ENCODE data around the gene ADA.

ADA gene

DNA sequence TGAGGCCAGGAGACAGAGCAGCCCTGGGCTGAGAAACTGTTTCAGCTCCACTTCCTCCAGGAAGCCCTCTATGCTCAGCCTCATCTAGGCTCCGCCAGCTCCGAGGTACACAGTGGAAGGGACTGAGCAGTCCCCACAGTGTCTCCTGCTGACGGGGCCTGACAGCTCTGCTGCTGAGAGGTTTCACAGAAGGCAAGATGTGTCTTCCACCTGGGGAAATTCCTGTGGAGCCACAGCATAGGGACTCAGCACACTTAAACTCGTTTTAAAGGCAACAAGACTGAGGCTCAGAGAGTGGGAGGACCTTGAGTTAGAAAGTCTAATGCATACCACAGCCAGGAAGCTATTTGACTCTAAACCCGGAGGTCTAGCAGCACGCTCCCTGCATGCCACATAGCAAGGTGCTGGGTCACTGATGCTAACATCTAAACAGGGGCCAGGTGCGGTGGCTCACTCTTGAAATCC, 6.8 kb downstream of the ADA start:
- no peak for DNase-seq (ENCODE audit: low read depth)

- DNase-seq (ENCODE audit: low read depth), result no peak
Measured at GRCh38 chr20:44644230-44644617, 7.3 kb downstream of the ADA start.

DNA sequence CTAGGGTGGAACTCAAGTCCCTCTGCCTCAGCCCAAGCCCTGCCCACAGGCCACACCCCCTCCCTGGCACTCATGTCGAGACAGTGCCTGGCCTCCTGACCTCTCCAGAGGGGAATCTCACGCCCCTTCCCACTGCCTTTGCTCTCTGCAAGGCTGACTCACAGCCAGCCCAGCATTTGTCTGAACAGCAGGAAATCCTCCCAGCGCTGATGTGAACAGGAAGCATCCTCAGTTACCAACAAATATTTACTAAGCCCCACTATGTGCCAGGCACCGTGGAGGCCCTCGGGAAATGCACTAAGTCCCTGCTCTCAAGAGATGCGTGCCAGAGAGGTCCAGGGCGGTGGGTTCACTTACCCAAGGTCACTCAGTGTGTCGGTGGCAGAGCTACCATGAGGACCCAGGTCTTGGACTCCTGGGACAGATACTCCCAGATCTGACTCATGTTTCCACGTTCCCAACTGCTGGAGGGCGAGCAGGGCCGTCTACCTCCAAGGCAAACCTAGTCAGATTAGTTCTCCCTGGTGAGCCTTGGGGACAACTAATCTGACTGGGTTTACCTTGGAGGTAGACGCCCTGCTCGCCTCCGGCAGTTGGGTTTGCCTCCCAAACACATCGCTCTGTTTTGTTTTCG, 7.8 kb downstream of the ADA start:
- peak; percentile 68 for DNase-seq (ENCODE audit: low read depth)

DNA sequence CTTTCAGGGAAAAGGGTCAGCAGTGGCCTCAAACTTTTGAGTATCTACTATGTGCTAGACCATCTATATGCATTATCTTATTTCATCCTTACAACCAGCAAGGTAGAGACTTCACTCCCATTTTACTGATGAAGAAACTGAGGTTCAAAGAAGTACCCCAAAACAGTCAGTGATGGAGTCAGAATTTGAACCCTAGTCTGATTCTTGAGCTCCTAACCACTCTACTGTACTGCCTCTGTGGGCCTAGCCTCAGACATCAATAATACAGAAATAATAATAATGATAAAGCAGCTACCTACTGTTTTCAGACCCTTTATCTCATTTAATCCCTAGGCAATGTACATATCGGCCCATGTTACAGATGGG, 8.4 kb downstream of the ADA start:
- no peak for DNase-seq (ENCODE audit: low read depth)

- peak; percentile 68 for DNase-seq (ENCODE audit: low read depth)
Measured at GRCh38 chr20:44642203-44643153, 9.0 kb downstream of the ADA start.

DNA sequence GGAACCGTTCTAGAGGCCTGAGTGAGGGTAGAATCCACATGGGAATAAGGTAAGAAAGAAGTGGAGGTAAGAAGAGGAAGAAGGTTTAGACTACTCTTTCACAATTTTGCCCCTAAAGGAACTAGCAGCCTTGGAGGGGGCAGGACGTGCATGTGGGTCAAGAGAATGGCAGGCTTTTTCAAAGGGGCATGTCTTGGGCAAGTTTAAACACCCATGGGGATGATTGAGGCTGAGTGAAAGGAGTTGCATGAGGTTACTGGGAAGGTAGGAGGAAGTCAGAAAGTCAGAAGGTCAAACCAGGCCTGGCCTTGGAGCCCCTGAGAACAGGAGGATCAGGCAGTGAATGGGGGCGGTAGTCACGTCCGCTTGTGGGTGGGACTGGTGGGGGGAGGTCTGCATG, 10.2 kb downstream of the ADA start:
- no peak for DNase-seq (ENCODE audit: low read depth)

DNA sequence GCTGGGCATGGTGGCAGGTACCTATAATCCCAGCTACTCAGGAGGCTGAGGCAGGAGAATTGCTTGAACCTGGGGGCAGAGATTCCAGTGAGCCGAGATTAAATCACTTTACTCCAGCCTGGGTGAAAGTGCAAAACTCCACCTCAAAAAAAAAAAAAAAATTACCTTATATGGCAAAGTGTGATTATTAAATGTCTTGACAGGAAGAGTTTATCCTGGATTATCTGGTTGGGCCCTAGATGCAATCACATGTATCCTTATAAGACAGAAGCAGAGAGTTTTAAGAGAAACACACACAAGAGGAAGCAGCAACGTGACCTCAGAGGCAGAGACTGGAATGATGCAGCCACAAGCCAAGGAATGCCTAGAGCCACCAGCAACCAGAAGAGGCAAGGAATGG, 11.0 kb downstream of the ADA start:
- no peak for DNase-seq (ENCODE audit: low read depth)

- DNase-seq (ENCODE audit: low read depth), result no peak
Measured at GRCh38 chr20:44637522-44638372, 13.8 kb downstream of the ADA start.

DNA sequence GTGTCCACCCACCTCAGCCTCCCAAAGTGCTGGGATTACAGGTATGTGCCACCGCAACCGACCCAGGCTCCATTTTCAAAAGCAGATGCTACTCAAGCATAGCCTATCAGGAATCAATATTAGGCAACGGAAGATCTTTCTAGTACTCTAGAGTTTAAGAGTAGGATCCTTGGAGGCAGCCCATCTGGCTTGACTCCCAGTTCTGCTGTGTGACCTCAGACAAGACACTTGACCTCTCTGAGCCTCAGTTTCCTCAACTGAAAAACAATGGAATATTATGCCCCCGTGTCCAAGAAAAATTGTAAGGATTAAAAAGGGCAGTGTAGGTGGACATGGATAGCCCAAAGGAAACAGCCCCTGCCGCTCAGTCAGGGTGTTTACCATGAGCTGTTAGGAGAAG, 14.5 kb downstream of the ADA start:
- no peak for DNase-seq (ENCODE audit: low read depth)

DNA sequence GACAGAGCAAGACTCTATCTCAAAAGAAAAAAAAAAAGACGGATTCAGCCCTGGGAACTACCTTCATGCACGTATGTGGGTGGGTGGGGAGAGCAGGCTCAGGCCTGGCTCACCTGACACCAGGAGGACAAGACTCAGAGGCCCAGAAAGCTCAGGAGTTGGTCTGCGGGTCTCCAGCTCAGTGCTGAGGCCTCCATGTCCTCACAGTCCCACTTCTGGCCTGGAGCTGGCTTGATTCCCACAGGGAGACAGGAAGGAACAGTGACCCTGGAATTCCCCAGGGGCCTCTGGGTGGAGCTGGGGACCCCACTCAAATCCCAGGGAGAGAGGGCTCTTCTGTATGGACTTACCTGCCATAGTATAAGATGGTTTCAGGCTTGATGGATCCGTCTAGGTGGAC, 15.6 kb downstream of the ADA start:
- DNase-seq (ENCODE audit: low read depth), result no peak

DNA sequence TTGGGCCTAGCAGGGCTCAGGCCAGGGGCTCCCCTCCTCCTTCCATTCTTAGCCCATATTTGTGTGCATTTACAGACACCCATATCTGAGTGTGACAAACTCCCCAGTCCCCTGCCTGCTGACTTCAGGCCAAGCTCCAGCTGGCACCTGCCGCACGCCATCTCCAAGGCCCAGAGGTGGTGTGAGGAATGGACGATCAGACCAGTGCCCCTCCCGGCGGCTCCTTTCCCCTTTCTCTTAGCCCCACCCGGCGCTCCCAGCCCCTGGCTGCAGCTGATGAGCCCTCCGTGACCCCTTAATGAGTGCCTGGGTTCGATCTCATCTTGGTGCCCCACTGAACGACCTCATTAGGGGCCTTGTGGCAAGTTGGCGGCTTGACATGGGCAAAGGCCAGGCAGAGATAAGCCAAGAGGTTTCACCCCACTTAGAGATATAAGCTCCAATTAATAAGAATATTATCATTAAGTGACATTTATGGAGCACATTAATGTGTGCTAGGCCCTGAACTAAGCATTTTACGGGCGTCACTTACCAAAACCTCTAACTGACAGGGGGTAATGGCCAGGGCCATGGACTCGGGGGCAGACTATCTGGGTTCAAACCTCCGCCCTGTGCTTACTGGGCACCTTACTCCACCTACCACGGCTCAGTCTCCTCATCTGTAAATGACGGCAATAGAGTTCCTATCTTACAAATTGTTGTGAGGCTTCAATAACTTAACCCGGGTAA, 17.5 kb downstream of the ADA start:
- DNase-seq (ENCODE audit: low read depth), result no peak

GRCh38 chr20:44633187-44633810, 18.2 kb downstream of the ADA start:
- no peak for DNase-seq (ENCODE audit: low read depth)

- DNase-seq (ENCODE audit: low read depth), result no peak
Measured at GRCh38 chr20:44632103-44632752, 19.3 kb downstream of the ADA start.

GRCh38 chr20:44630297-44630696, 21.2 kb downstream of the ADA start:
- no peak for DNase-seq (ENCODE audit: low read depth)

DNA sequence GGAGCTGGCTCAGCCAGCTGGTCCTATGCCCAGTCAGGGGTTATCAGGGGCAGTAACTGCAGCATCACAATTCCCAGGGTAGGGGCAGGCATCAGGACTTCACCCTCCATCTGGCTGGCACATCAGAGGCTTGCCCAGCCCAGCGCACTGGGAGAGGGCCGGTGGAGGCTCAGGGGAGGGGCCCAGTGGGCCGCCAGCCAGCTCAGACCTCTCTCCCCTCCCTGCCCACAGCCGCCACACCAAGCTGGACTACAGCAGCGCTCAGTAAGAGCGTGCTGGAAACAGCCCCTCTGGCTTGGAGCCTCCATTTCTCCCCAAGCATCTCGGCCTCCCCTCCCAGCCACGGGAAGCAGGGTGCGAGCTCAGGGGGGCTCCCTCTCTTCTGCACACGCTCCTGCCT, 22.0 kb downstream of the ADA start:
- no peak for DNase-seq (ENCODE audit: low read depth)

DNA sequence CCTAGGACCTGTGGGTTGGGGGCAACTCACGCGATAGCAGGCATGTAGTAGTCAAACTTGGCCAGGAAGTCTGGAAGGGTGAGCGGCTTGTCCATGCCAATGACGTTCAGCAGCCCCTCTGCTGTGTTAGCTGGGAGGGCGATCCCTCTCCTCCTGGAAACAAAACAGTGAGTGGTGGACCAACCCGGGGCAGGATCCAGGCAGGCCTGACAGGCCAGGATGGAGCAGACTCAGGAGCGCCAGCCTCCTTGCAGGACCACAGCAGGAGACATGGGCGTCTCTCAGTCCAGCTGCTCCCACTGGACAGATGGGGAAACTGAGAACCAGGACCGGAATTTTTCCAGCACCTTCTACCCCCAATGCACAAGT, 22.5 kb downstream of the ADA start:
- no peak for DNase-seq (ENCODE audit: low read depth)

DNA sequence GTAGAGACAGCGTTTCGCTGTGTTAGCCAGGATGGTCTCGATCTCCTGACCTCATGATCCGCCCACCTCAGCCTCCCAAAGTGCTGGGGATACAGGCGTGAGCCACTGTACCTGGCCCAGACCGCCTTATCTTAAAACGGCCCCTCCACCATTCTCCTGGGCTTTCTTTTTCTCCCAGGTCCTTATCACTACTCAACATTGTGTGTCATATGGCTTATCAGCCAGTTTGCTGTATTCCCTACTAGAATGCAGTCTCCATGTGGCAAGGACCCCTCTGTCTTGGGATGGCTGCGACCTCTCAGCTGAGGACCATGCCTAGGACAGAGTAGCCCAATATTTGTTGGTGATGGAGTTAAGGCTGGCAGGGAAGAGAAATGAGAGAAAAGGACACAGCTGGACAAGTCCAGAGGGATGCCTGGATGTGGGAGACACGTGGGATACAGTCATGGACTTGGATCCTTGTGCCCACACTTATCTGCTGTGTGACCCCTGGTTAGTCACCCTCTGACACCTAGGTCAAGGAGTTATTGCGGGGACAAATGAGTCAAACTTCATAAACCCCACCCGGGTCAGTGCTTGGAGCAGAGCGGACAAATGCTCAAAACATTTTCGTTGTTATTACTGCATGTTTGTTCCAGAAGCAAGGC, 24.0 kb downstream of the ADA start:
- DNase-seq (ENCODE audit: low read depth), result no peak

DNA sequence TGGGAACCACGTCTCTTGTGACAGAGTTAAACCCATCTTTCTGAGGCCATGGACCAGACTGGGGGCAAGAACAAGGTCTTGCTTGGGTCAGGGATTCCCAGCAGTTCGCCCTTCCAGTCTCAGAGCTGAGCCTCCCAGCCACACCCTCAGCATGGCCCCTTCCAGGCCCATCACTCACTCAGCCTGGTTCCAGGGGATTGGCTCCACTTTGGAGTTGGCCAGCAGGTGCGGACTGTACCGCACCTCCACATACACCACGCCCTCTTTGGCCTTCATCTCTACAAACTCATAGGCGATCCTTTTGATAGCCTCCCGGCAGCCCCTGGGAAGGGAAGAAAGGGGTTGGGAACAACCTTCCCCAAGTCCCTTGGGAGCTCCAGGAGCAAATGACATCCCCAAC, 25.2 kb downstream of the ADA start:
- no peak for DNase-seq (ENCODE audit: low read depth)

DNA sequence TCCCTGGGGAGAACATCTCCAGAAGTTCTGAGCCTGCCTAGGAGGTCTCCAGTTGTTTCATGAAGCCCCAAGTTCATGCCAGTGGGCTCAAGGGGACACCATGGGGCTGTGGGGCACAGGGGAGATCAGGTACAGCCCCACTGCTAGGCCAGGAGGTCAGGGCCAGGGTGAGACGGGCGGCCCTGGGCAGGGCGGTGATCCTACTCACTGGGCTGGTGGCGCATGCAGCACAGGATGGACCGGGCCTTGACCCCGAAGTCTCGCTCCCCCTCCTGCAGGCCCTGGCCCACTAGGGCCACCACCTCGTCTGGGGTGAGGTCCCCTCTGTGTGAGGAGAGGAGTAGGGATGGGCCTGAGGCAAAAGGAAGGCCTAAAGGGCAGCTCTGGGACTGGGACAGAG, 26.1 kb downstream of the ADA start:
- no peak for DNase-seq (ENCODE audit: low read depth)

- DNase-seq (ENCODE audit: low read depth), result no peak
Measured at GRCh38 chr20:44624743-44625271, 26.7 kb downstream of the ADA start.

Measured in GM04503 (cell line).